SH-SY5Y (cell line): ENCODE results near the gene M1AP.

ENCODE experiments used
- GATA2 ChIP-seq: IDR thresholded peaks from 2 replicates; pipeline ENCODE4 v1.6.1; 2011; ENCODE audit warnings: mild to moderate bottlenecking, low read depth, low read length
- GATA3 ChIP-seq: IDR thresholded peaks from 2 replicates; pipeline ENCODE4 v1.6.1; 2011; ENCODE audit warnings: low read depth, mild to moderate bottlenecking, low read length, moderate library complexity

GRCh38 chr2:74639550-74639949 lies 8.6 kb downstream of the M1AP start:
- TF ChIP-seq GATA2 (no peak), GATA3 (no peak)
